Measurements from ENCODE around the gene TTLL11. TPM values are rescaled to one million over a fixed set of nuclear protein-coding genes. Genes with fewer than 3 reads are reported as not detected.
A peak's percentile ranks its signal among the peaks of the same experiment; 100 is the strongest.

TTLL11 gene
- total RNA-seq, 4 donors from 2014 or later, result 9.8 to 18.6 (median 15.6) TPM

- WGBS, 2 donors, result 72 to 73% methylated on average over 4 of the region's 4 CpGs
- Histone ChIP-seq H3K4me1 (no peaks in the 10 kb centered on the region), H3K27ac (peak overlapping the region in 1 of 4 donors; percentile 47), H3K4me3 (no peak overlapping the region), H3K27me3 (no peaks in the 10 kb centered on the region), H3K36me3 (peaks cover 0 to 9% (median 0%) of the 10 kb centered on the region in 3 donors), H3K9me3 (no peaks in the 10 kb centered on the region)
- no peak for DNase-seq (ENCODE audit: low spot score in 2 of 2)
- TF ChIP-seq EP300 (IDR thresholded peaks at IDR 0.05) (no peak), POLR2A (IDR thresholded peaks at IDR 0.05) (no peak)
- TF ChIP-seq, protein P1, sequence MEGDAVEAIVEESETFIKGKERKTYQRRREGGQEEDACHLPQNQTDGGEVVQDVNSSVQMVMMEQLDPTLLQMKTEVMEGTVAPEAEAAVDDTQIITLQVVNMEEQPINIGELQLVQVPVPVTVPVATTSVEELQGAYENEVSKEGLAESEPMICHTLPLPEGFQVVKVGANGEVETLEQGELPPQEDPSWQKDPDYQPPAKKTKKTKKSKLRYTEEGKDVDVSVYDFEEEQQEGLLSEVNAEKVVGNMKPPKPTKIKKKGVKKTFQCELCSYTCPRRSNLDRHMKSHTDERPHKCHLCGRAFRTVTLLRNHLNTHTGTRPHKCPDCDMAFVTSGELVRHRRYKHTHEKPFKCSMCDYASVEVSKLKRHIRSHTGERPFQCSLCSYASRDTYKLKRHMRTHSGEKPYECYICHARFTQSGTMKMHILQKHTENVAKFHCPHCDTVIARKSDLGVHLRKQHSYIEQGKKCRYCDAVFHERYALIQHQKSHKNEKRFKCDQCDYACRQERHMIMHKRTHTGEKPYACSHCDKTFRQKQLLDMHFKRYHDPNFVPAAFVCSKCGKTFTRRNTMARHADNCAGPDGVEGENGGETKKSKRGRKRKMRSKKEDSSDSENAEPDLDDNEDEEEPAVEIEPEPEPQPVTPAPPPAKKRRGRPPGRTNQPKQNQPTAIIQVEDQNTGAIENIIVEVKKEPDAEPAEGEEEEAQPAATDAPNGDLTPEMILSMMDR (IDR thresholded peaks at IDR 0.05), result no peak
These were observed 147.3 kb downstream of the TTLL11 start for GRCh38 chr9:121945849-121946248.

- 80 to 86% methylated on average over 4 of the region's 4 CpGs for WGBS, 2 donors
- Histone ChIP-seq H3K36me3 (peaks cover 0 to 9% (median 0%) of the 10 kb centered on the region in 3 donors), H3K4me3 (no peak overlapping the region), H3K9me3 (no peaks in the 10 kb centered on the region), H3K27ac (peak overlapping the region in 1 of 4 donors; percentile 23), H3K4me1 (no peaks in the 10 kb centered on the region), H3K27me3 (no peaks in the 10 kb centered on the region)
- no peak for TF ChIP-seq EP300 (IDR thresholded peaks at IDR 0.05)
- no peak for TF ChIP-seq POLR2A (IDR thresholded peaks at IDR 0.05)
- TF ChIP-seq, protein P1 (IDR thresholded peaks at IDR 0.05), result no peak
- no peak for DNase-seq (ENCODE audit: low spot score in 2 of 2)
These were observed 147.8 kb downstream of the TTLL11 start for GRCh38 chr9:121945281-121945680.

- Histone ChIP-seq H3K27me3 (no peaks in the 10 kb centered on the region), H3K4me3 (no peak overlapping the region), H3K4me1 (no peaks in the 10 kb centered on the region), H3K36me3 (peaks cover 0 to 9% (median 0%) of the 10 kb centered on the region in 3 donors), H3K27ac (peak overlapping the region in 1 of 4 donors; percentile 15), H3K9me3 (no peaks in the 10 kb centered on the region)
- WGBS, 2 donors, result 76% methylated on average over 5 of the region's 5 CpGs
- no peak for DNase-seq (ENCODE audit: low spot score in 2 of 2)
- TF ChIP-seq POLR2A (IDR thresholded peaks at IDR 0.05) (no peak), EP300 (IDR thresholded peaks at IDR 0.05) (no peak)
- TF ChIP-seq, protein P1 (IDR thresholded peaks at IDR 0.05), result no peak
These were observed 148.4 kb downstream of the TTLL11 start for GRCh38 chr9:121944711-121945191.

GRCh38 chr9:121943463-121943862 lies 149.6 kb downstream of the TTLL11 start:
- Histone ChIP-seq H3K27ac (peak overlapping the region in 1 of 4 donors; percentile 52), H3K27me3 (no peaks in the 10 kb centered on the region), H3K4me1 (no peaks in the 10 kb centered on the region), H3K36me3 (peaks cover 0 to 4% (median 0%) of the 10 kb centered on the region in 3 donors), H3K9me3 (no peaks in the 10 kb centered on the region), H3K4me3 (no peak overlapping the region)
- no peak for TF ChIP-seq EP300 (IDR thresholded peaks at IDR 0.05)
- no peak for TF ChIP-seq POLR2A (IDR thresholded peaks at IDR 0.05)
- TF ChIP-seq, protein P1 (IDR thresholded peaks at IDR 0.05), result no peak
- 93 to 94% methylated on average over 2 of the region's 2 CpGs for WGBS, 2 donors
- no peak for DNase-seq (ENCODE audit: low spot score in 2 of 2)

DNA sequence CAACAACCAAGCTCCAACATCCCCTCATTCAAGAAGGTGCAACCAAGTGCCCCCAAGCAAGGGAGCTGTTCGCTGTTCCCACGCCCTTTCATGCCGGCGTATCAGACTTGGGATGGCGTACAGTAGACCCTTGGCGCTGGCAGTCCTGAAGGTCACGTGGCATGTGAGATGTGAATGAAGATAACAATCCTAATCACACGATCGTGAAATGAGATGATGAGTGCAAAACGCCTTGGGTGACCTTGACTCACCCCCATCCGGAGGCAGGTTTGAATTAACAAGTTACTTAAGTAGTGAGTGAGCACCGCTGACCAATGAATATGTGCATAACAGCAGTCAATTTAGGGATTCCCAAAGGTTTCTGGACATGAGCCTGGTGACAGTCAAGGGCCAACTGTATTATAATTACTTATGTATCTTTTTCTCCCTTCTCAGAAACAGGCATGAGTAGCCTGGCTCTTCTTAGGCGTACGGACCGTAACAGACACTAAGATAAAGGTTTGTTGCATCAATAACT lies 150.2 kb downstream of the TTLL11 start:
- H3K36me3 ChIP-seq, result peaks cover 0 to 4% (median 0%) of the 10 kb centered on the region in 3 donors
- WGBS, 2 donors, result 89 to 92% methylated on average over 15 of the region's 15 CpGs
- H3K4me3 ChIP-seq, result no peak overlapping the region
- no peaks in the 10 kb centered on the region for H3K9me3 ChIP-seq
- DNase-seq (ENCODE audit: low spot score in 2 of 2), result no peak
- H3K4me1 ChIP-seq, result no peaks in the 10 kb centered on the region
- TF ChIP-seq POLR2A (IDR thresholded peaks at IDR 0.05), result no peak
- no peak for TF ChIP-seq EP300 (IDR thresholded peaks at IDR 0.05)
- TF ChIP-seq, protein P1 (IDR thresholded peaks at IDR 0.05), result no peak
- peak overlapping the region in 1 of 4 donors; percentile 52 for H3K27ac ChIP-seq
- H3K27me3 ChIP-seq, result no peaks in the 10 kb centered on the region

Measured in tibial nerve (tissue), 4 donors.